Measurements from ENCODE around the gene SELENOT. TPM values are rescaled to one million over a fixed set of nuclear protein-coding genes. Genes with fewer than 3 reads are reported as not detected.

Gene SELENOT
- total and polyA plus RNA-seq, 2 donors (not counting 1 experiment from before 2014, with no cell fraction given) = 130 to 347 TPM

DNA sequence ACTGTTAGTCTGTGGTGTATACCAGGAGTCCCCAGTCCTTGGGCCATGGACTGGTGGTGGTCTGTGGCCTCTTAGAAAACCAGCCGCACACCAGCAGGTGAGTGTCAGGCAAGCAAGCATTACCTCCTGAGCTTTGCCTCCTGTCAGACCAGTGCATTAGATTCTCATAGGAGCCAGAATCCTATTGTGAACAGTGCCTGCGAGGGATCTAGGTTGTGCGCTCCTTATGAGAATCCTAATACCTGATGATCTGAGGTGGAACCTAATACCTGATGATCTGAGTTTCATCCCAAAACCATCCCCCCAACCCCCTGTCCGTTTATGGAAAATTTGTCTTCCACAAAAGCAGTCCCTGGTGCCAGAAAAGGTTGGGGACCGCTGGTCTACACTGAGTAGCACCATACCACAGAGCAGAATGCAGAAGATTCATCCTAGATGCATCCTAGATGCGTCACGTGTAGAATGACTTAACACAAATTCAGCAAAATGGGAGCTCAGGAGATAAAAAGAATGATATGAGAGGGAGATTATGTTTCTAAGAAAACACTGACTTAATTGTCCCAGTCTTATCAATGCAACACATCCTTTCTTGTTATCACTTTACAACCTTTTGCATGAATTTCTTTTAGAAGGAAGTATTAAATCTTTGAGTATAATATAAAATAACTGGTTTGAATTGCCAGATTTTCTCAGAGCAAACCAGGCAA lies 28.5 kb downstream of the SELENOT start:
- Histone ChIP-seq H3K4me1 (ENCODE audit: control insufficient read depth, extremely low read depth, insufficient read depth, low read length) (no peaks in the 10 kb centered on the region), H3K9me3 (ENCODE audit: control insufficient read depth, insufficient read depth, low read depth, low read length) (no peaks in the 10 kb centered on the region)
- TF ChIP-seq, protein P1, sequence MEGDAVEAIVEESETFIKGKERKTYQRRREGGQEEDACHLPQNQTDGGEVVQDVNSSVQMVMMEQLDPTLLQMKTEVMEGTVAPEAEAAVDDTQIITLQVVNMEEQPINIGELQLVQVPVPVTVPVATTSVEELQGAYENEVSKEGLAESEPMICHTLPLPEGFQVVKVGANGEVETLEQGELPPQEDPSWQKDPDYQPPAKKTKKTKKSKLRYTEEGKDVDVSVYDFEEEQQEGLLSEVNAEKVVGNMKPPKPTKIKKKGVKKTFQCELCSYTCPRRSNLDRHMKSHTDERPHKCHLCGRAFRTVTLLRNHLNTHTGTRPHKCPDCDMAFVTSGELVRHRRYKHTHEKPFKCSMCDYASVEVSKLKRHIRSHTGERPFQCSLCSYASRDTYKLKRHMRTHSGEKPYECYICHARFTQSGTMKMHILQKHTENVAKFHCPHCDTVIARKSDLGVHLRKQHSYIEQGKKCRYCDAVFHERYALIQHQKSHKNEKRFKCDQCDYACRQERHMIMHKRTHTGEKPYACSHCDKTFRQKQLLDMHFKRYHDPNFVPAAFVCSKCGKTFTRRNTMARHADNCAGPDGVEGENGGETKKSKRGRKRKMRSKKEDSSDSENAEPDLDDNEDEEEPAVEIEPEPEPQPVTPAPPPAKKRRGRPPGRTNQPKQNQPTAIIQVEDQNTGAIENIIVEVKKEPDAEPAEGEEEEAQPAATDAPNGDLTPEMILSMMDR (conservative IDR thresholded peaks at IDR 0.05 in 1 of 2, IDR thresholded peaks at IDR 0.05 in 1 of 2; ENCODE audit: low read depth in 1 of 2, low read length in 2 of 2) = no peak
- TF ChIP-seq EZH2 (IDR thresholded peaks at IDR 0.05; ENCODE audit: low read length, missing control alignments) = no peak

DNA sequence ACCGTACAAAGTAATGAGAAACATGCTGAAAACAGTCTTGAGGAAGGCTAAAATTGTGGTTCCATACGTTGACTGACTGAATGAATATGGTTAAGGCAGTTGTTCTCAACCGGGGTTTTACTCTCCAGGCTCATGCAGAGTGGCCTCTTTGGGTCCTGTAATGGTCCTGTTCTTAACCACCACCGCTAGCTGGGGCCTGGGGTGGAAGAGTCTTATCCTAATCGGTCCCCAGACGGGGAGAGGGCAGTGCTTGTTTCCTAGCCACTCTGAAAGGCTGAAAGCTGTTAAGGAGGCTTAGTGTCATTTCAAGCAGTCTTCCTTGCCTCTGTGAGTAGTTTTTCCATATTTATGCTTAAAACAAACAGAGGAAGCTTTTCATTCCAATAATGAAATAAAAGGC lies 32.0 kb downstream of the SELENOT start:
- Histone ChIP-seq H3K27ac (ENCODE audit: insufficient read depth, low read length) (no peak overlapping the region), H3K4me1 (ENCODE audit: control insufficient read depth, extremely low read depth, insufficient read depth, low read length) (no peaks in the 10 kb centered on the region), H3K9ac (ENCODE audit: insufficient read depth, low read length) (no peak overlapping the region), H2AFZ (ENCODE audit: low read length) (no peak overlapping the region), H3K4me2 (ENCODE audit: extremely low read depth, insufficient read depth, low read length) (no peak overlapping the region), H3K9me3 (ENCODE audit: control insufficient read depth, insufficient read depth, low read depth, low read length) (no peaks in the 10 kb centered on the region), H4K20me1 (ENCODE audit: control insufficient read depth, extremely low read depth, insufficient read depth, low read length) (no peaks in the 10 kb centered on the region), H3K36me3 (ENCODE audit: control insufficient read depth, insufficient read depth, low read length) (no peaks in the 10 kb centered on the region), H3K27me3 (ENCODE audit: control insufficient read depth, insufficient read depth, low read length) (no peaks in the 10 kb centered on the region), H3K4me3 (replicated peaks in 1 of 4; ENCODE audit: control extremely low read depth in 1 of 4, insufficient read depth in 1 of 4, low read depth in 3 of 4, low read length in 4 of 4) (no peak overlapping the region), H3K79me2 (ENCODE audit: control insufficient read depth, insufficient read depth, low read length) (no peaks in the 10 kb centered on the region)
- TF ChIP-seq, protein P1 (conservative IDR thresholded peaks at IDR 0.05 in 1 of 2, IDR thresholded peaks at IDR 0.05 in 1 of 2; ENCODE audit: low read depth in 1 of 2, low read length in 2 of 2) = no peak
- TF ChIP-seq EZH2 (IDR thresholded peaks at IDR 0.05; ENCODE audit: low read length, missing control alignments) = no peak
- no peak for DNase-seq (ENCODE audit: low read depth in 2 of 2)

More for the DNA sequence above, 28.5 kb downstream of the SELENOT start:
- no peaks in the 10 kb centered on the region for H3K27me3 ChIP-seq (ENCODE audit: control insufficient read depth, insufficient read depth, low read length)
- H3K79me2 ChIP-seq (ENCODE audit: control insufficient read depth, insufficient read depth, low read length) = no peaks in the 10 kb centered on the region
- H3K4me3 ChIP-seq (replicated peaks in 1 of 4; ENCODE audit: control extremely low read depth in 1 of 4, insufficient read depth in 1 of 4, low read depth in 3 of 4, low read length in 4 of 4) = no peak overlapping the region
- H4K20me1 ChIP-seq (ENCODE audit: control insufficient read depth, extremely low read depth, insufficient read depth, low read length) = no peaks in the 10 kb centered on the region
- no peaks in the 10 kb centered on the region for H3K36me3 ChIP-seq (ENCODE audit: control insufficient read depth, insufficient read depth, low read length)
- H3K27ac ChIP-seq (ENCODE audit: insufficient read depth, low read length) = no peak overlapping the region
- H3K4me2 ChIP-seq (ENCODE audit: extremely low read depth, insufficient read depth, low read length) = no peak overlapping the region
- H2AFZ ChIP-seq (ENCODE audit: low read length) = no peak overlapping the region
- DNase-seq (ENCODE audit: low read depth in 2 of 2) = no peak
- H3K9ac ChIP-seq (ENCODE audit: insufficient read depth, low read length) = no peak overlapping the region

DNA sequence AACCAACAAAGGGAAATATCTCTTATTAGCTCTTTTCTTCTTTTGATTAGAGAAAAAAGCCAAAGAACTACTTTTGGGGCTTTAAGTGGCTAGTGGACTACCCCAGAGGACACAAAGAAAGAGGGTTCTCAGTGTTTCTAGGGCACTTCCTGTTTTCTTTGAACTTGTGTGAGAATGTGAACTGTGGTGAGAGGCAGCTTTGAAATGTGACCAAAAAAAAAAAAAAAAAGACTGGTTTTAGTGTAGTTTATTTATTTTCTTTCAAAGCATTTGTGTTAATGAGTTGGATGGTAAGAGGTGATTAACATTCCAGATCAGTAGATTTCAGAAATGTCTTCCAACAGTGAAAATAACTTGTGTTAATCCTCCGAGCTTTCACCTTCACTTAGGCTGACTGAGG lies 32.4 kb downstream of the SELENOT start:
- peak in 1 of 2 donors; percentile 6 for DNase-seq (ENCODE audit: low read depth in 2 of 2)
- Histone ChIP-seq H3K9ac (ENCODE audit: insufficient read depth, low read length) (no peak overlapping the region), H2AFZ (ENCODE audit: low read length) (no peak overlapping the region), H3K27me3 (ENCODE audit: control insufficient read depth, insufficient read depth, low read length) (no peaks in the 10 kb centered on the region), H4K20me1 (ENCODE audit: control insufficient read depth, extremely low read depth, insufficient read depth, low read length) (no peaks in the 10 kb centered on the region), H3K4me1 (ENCODE audit: control insufficient read depth, extremely low read depth, insufficient read depth, low read length) (no peaks in the 10 kb centered on the region), H3K4me3 (replicated peaks in 1 of 4; ENCODE audit: control extremely low read depth in 1 of 4, insufficient read depth in 1 of 4, low read depth in 3 of 4, low read length in 4 of 4) (no peak overlapping the region), H3K27ac (ENCODE audit: insufficient read depth, low read length) (no peak overlapping the region), H3K36me3 (ENCODE audit: control insufficient read depth, insufficient read depth, low read length) (no peaks in the 10 kb centered on the region), H3K9me3 (ENCODE audit: control insufficient read depth, insufficient read depth, low read depth, low read length) (no peaks in the 10 kb centered on the region), H3K79me2 (ENCODE audit: control insufficient read depth, insufficient read depth, low read length) (no peaks in the 10 kb centered on the region), H3K4me2 (ENCODE audit: extremely low read depth, insufficient read depth, low read length) (no peak overlapping the region)
- TF ChIP-seq, protein P1 (conservative IDR thresholded peaks at IDR 0.05 in 1 of 2, IDR thresholded peaks at IDR 0.05 in 1 of 2; ENCODE audit: low read depth in 1 of 2, low read length in 2 of 2) = no peak
